SK-N-SH treated with all-trans-retinoic acid at 6 μM for 48 hours (cell line): ENCODE measurements around the gene CROCC2.

Experiments used
- ATAC-seq: fragments of 200-7000 bp; cut with Tn5 transposase; 3 replicates; pipeline ENCODE4 v1.9.1; 2020; ENCODE audit warnings: mild to moderate bottlenecking, moderate library complexity
- ARNTL ChIP-seq: fragments of 450-650 bp; formaldehyde crosslinking; IDR thresholded peaks from 2 replicates; pipeline ENCODE4 v1.5.0; 2020; ENCODE audit warnings: low read depth, mild to moderate bottlenecking, moderate library complexity, borderline replicate concordance
- CSDC2 ChIP-seq: fragments of 250-450 bp; sonication (Bioruptor Pico); IDR thresholded peaks from 2 replicates; pipeline ENCODE4 v1.5.0; 2020; ENCODE audit warnings: mild to moderate bottlenecking, moderate library complexity
- ESRRG ChIP-seq: fragments of 250-450 bp; sonication (Bioruptor Pico); IDR thresholded peaks from 2 replicates; pipeline ENCODE4 v1.6.1; 2021; ENCODE audit warnings: mild to moderate bottlenecking
- GLIS3 ChIP-seq: fragments of 250-450 bp; sonication (Bioruptor Pico); IDR thresholded peaks from 2 replicates; pipeline ENCODE4 v1.5.0; 2020; ENCODE audit warnings: mild to moderate bottlenecking, moderate library complexity
- ISL1 ChIP-seq: fragments of 250-450 bp; sonication (Bioruptor Pico); IDR thresholded peaks from 2 replicates; pipeline ENCODE4 v2.1.2; 2022; ENCODE audit warnings: mild to moderate bottlenecking, moderate library complexity
- OSR1 ChIP-seq: fragments of 250-450 bp; sonication (Bioruptor Pico); IDR thresholded peaks from 2 replicates; pipeline ENCODE4 v1.8.0; 2022; ENCODE audit warnings: moderate library complexity, mild to moderate bottlenecking, inconsistent platforms
- RARB ChIP-seq: fragments of 250-450 bp; sonication (Bioruptor Pico); IDR thresholded peaks from 2 replicates; pipeline ENCODE4 v1.8.0; 2021; ENCODE audit warnings: mild to moderate bottlenecking, moderate library complexity
- SNAI2 ChIP-seq: fragments of 250-450 bp; sonication (Bioruptor Pico); IDR thresholded peaks from 2 replicates; pipeline ENCODE4 v1.5.0; 2020; ENCODE audit warnings: mild to moderate bottlenecking, moderate library complexity
- TCF4 ChIP-seq: fragments of 250-450 bp; sonication (Bioruptor Pico); IDR thresholded peaks from 2 replicates; pipeline ENCODE4 v1.8.0; 2021; ENCODE audit warnings: mild to moderate bottlenecking, moderate library complexity, borderline replicate concordance
- ZC3H10 ChIP-seq: fragments of 250-450 bp; sonication (Bioruptor Pico); IDR thresholded peaks from 2 replicates; pipeline ENCODE4 v1.5.1; 2021; ENCODE audit warnings: mild to moderate bottlenecking, moderate library complexity
- ZFP3 ChIP-seq: fragments of 250-450 bp; sonication (Bioruptor Pico); IDR thresholded peaks from 2 replicates; pipeline ENCODE4 v1.5.0; 2020; ENCODE audit warnings: mild to moderate bottlenecking, moderate library complexity
- ZFP30 ChIP-seq: fragments of 450-650 bp; formaldehyde crosslinking; IDR thresholded peaks from 2 replicates; pipeline ENCODE4 v1.5.0; 2022; ENCODE audit warnings: mild to moderate bottlenecking, moderate library complexity
- ZNF565 ChIP-seq: fragments of 450-650 bp; formaldehyde crosslinking; conservative IDR thresholded peaks from 2 replicates; pipeline ENCODE4 v1.5.0; 2020; ENCODE audit warnings: low read depth, mild to moderate bottlenecking, moderate library complexity
- ZNF70 ChIP-seq: fragments of 450-650 bp; formaldehyde crosslinking; IDR thresholded peaks from 2 replicates; pipeline ENCODE4 v1.5.0; 2020; ENCODE audit warnings: mild to moderate bottlenecking, moderate library complexity
- ZNF8 ChIP-seq: fragments of 450-650 bp; formaldehyde crosslinking; IDR thresholded peaks from 2 replicates; pipeline ENCODE4 v1.5.0; 2020; ENCODE audit warnings: mild to moderate bottlenecking, moderate library complexity
- TF ChIP-seq, protein P1 (sequence below): fragments of 250-450 bp; sonication (Bioruptor Pico); IDR thresholded peaks from 2 replicates; pipeline ENCODE4 v1.8.0; 2020; ENCODE audit warnings: mild to moderate bottlenecking, moderate library complexity, borderline replicate concordance
- TF ChIP-seq, protein P2 (sequence below): fragments of 250-450 bp; sonication (Bioruptor Pico); IDR thresholded peaks from 2 replicates; pipeline ENCODE4 v1.5.1; 2021; ENCODE audit warnings: mild to moderate bottlenecking, moderate library complexity
- TF ChIP-seq, protein P3 (sequence below): fragments of 250-450 bp; sonication (Bioruptor Pico); IDR thresholded peaks from 2 replicates; pipeline ENCODE4 v1.5.1; 2020; ENCODE audit warnings: low read depth, mild to moderate bottlenecking, moderate library complexity

Gene CROCC2

DNA sequence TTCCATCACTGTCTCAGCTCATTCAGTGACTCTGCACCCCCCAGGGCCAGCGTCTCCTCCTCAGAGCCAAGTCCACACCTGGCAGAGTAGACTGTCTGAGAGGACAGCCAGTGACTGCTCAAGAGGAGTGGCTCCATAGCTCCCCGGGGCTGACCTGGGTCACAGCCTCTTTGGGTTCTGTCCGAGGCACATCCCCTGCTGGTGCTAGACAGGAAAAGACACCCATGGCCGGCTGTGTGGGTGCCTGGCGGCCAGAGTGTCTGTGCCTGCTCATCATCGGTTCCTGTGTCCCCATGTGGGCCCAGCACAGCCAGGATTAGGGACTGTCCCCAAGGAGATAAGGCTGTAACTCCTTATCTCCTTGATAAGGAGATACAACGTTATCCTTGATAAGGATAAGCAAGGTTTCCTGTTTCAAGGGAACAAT lies 3.5 kb upstream of the CROCC2 start:
- no peak; the same call in 2 of the 3 replicates for ATAC-seq
- TF ChIP-seq ZNF70 = no peak

DNA sequence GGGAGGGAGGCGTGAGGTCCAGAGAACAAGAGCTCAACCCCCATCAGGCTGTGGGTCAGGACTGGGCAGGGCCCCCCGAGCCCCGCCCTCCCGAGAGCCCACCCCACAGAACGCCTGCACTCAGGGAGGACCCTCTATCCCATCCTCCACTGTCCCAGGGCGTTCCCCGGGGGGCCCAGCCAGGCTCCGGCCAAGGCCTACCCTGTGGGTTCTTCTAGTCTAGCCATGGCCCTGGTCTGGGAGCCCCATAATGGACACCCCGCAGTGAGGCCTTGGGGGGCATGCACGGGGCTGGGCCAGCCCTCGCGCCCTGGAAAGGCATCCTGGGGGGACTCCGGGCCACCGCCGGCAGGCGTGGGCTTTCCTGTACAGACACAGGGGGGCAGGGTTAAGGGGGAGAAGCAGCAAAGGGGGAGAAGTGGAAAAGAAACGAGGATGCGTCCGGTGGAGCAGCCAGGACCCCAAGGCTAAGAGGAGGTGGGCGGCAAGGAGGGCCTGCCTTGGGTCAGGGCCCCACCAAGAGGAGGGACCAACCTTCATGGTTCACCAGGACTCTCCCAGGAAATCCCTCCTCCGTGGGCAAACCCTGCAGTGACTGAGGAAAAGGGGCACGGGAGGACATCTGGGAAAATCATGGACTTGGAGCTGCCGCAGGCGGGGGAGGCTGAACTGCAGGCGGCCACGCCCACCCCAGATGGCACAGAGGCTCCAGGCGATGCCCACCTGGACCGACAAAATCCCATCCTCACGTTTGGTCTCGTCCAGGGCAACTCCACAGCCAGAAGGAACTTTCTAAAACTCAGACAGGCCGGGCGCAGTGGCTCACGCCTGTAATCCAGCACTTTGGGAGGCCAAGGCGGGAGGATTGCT lies 2.7 kb upstream of the CROCC2 start:
- ATAC-seq = no peak
- no peak for TF ChIP-seq ZFP30 (CRISPR knock-in tag)
- TF ChIP-seq GLIS3 = no peak
- TF ChIP-seq, protein P1, sequence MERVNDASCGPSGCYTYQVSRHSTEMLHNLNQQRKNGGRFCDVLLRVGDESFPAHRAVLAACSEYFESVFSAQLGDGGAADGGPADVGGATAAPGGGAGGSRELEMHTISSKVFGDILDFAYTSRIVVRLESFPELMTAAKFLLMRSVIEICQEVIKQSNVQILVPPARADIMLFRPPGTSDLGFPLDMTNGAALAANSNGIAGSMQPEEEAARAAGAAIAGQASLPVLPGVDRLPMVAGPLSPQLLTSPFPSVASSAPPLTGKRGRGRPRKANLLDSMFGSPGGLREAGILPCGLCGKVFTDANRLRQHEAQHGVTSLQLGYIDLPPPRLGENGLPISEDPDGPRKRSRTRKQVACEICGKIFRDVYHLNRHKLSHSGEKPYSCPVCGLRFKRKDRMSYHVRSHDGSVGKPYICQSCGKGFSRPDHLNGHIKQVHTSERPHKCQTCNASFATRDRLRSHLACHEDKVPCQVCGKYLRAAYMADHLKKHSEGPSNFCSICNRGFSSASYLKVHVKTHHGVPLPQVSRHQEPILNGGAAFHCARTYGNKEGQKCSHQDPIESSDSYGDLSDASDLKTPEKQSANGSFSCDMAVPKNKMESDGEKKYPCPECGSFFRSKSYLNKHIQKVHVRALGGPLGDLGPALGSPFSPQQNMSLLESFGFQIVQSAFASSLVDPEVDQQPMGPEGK (CRISPR knock-in tag) = no peak
- TF ChIP-seq ISL1 (CRISPR knock-in tag) = no peak

DNA sequence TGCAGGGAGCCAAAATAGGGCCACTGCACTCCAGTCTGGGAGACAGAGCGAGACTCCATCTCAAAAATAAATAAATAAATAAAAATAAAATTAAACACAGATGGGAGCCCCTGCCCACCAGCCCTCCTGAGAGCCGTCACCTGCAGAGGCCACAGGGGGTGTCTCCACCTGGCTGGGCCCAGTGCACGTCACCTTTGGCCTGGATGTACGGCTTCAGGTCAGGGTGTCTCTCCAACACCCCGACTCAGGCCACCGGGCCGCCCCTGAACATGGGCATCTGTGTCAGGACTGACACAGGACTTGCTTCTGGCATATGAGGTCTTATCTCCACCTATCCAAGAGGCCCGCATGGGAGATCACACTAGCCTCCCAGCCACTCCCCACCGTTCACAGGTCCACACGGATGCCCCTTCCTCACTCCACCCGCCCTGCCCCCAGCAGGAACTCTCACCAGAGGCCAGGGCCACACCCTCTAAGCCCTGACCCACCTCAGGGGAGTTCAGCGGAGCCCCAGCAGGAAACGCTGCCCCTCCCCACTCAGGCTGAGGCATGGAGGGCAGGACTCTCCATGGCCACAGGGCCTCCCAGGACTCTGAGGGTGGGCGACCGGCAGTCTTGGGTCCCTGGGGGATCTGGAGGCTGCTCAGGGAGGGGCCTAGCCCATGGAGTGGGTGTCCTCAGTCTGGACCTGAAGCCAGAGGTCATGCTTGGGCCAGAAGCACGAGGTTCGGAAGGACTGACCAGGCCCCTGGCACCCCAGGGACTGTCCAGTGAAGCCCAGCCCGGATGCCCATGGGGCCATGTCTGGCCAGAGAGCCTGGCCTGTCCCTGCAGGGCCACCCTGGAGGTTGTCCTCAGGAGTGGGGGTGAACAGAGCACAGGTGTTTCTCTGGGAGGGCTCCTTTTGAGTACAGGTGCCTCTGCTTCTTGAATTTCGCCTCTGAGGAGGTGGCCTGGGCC lies 1.6 kb upstream of the CROCC2 start:
- no peak for ATAC-seq
- no peak for TF ChIP-seq ZNF8 (CRISPR knock-in tag)
- TF ChIP-seq ZFP3 (CRISPR knock-in tag) = no peak
- no peak for TF ChIP-seq SNAI2 (CRISPR knock-in tag)
- TF ChIP-seq ARNTL (CRISPR knock-in tag) = no peak
- TF ChIP-seq, protein P2, sequence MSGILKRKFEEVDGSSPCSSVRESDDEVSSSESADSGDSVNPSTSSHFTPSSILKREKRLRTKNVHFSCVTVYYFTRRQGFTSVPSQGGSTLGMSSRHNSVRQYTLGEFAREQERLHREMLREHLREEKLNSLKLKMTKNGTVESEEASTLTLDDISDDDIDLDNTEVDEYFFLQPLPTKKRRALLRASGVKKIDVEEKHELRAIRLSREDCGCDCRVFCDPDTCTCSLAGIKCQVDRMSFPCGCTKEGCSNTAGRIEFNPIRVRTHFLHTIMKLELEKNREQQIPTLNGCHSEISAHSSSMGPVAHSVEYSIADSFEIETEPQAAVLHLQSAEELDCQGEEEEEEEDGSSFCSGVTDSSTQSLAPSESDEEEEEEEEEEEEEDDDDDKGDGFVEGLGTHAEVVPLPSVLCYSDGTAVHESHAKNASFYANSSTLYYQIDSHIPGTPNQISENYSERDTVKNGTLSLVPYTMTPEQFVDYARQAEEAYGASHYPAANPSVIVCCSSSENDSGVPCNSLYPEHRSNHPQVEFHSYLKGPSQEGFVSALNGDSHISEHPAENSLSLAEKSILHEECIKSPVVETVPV (CRISPR knock-in tag) = no peak
- TF ChIP-seq, protein P3, sequence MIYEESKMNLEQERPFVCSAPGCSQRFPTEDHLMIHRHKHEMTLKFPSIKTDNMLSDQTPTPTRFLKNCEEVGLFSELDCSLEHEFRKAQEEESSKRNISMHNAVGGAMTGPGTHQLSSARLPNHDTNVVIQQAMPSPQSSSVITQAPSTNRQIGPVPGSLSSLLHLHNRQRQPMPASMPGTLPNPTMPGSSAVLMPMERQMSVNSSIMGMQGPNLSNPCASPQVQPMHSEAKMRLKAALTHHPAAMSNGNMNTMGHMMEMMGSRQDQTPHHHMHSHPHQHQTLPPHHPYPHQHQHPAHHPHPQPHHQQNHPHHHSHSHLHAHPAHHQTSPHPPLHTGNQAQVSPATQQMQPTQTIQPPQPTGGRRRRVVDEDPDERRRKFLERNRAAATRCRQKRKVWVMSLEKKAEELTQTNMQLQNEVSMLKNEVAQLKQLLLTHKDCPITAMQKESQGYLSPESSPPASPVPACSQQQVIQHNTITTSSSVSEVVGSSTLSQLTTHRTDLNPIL = no peak
- TF ChIP-seq ZC3H10 (CRISPR knock-in tag) = no peak
- no peak for TF ChIP-seq OSR1 (CRISPR knock-in tag)
- TF ChIP-seq ZNF70 = no peak
- TF ChIP-seq ZFP30 (CRISPR knock-in tag) = no peak
- no peak for TF ChIP-seq ZNF565 (CRISPR knock-in tag)
- TF ChIP-seq GLIS3 = no peak
- no peak for TF ChIP-seq TCF4 (CRISPR knock-in tag)
- TF ChIP-seq ISL1 (CRISPR knock-in tag) = no peak
- TF ChIP-seq, protein P1 (CRISPR knock-in tag) = no peak

DNA sequence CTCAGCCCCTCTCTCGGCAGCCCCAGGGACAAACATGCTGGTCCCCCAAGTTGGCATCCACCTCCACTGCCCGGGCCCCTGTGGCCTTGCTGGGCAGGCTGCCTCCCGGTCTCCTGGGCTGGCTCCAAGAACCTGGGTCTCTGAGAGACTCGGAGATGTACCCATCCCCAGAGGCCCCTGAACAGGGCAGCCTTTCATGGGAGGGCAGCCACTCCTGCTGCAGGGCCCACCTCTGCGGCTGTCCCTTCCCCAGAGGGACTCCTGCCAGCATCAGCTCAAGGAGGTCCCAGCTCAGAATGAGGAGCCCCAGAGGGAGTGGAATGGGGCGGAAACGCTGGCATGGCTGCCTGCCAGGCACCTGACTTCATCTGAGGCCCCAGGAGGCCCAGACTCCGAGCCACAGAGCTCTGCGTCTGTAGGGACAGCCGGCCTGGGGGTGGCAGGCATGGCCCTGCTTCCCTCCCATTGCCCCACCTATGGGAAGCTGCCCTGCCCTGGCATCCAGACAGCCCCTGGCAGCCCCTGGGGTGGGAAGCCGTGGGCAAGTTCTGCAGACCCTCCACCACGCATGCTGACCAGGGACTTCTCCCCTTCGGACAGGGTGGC lies 857 bp upstream of the CROCC2 start:
- ATAC-seq = no peak
- TF ChIP-seq CSDC2 (CRISPR knock-in tag) (no peak), ZNF8 (CRISPR knock-in tag) (no peak), GLIS3 (no peak), ZNF70 (no peak), TCF4 (CRISPR knock-in tag) (no peak), ESRRG (CRISPR knock-in tag) (no peak), ZNF565 (CRISPR knock-in tag) (no peak), ISL1 (CRISPR knock-in tag) (no peak), ZFP30 (CRISPR knock-in tag) (no peak), OSR1 (CRISPR knock-in tag) (no peak), RARB (no peak)
- TF ChIP-seq, protein P3 = no peak
